HG03469 (cell line): ENCODE data around the gene SCGB1C2.
"Not testable (repeated sequence)": the region's sequence is repeated elsewhere in the genome, so short reads cannot be mapped to it uniquely, and the experiment has no call there.

ENCODE experiments used
- ATAC-seq: cut with Tn5 transposase; IDR thresholded peaks from one replicate; pipeline ENCODE4 v1.9.1; 2021; ENCODE audit warnings: mild to moderate bottlenecking, moderate library complexity, moderate number of reproducible peaks; ENCODE audit not compliant: unreplicated experiment

SCGB1C2 gene

DNA sequence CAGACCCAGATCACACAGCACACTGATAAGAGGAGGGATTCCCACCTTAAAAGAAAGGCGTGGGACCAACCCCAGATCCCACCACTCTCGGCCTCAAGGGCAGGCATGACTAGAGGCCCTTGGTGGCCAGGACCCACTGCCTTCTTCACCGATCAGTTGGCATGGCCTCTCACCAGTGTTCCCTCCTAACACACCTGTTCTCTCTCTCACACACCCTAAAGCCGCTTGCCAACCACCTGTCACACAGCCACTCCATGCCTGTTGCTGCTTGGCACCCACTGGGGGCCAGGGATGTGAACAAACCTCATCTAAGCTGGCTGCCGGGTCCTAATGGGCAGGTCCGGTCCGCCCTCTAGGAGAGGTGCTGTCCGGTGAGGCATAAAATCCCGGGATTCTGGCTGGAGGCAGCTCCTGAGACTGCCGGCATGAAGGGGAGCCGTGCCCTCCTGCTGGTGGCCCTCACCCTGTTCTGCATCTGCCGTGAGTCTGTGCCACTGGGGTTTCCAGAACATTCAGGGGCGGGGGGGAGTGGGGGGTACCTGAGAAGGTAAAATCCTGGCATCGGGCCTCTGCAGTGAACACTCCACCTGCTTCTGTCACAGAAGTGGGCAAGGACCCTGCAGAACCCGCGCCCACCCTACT lies at the start of gene SCGB1C2:
Gene SCGB1C2, plus strand, starts transcription at position 404 of the 642 bp plus-strand sequence. Its CDS starts 22 bp downstream, at position 426.
- ATAC-seq, result not testable (repeated sequence)

DNA sequence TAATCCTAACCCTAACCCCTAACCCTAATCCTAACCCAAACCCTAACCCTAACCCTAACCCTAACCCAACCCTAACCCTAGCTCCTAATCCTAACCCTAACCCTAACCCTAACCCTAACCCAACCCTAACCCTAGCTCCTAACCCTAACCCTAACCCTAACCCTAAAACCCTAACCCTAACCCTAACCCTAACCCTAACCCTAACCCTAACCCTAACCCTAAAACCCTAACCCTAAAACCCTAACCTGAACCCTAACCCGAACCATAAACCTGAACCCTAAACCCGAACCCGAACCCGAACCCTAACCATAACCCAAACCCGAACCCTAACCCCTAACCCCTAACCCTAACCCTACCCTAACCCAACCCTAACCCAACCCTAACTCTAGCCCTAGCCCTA lies 24.3 kb upstream of the SCGB1C2 start:
- ATAC-seq, result not testable (repeated sequence)

DNA sequence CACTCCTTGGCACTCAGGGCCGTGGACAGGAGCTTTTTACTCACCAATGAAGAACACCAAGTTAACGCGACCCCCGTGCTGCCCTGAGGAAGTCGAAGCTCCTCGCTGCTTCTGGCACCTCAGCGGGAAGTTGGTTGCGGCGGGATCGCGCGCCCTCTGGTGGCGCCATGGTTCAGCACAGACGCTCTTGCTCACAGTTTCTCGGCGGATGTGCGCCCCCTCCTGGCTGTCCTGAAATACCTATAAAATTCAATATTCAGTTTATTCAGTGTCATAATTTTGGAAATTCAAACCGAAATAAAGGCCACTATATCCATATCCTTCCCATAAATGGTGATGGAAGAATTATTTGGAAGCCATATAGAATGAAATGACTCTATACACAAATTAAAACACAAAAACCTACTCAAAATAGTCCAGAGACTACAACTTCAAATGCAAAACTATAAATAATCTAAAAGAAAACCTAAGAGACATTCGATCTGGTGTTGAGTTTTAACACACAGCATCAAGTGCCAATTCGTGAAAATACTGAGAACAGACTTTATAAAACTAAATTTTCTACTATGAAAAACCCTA lies 18.9 kb upstream of the SCGB1C2 start:
- not testable (repeated sequence) for ATAC-seq

- ATAC-seq, result not testable (repeated sequence)
Measured at GRCh38 chr17:133932-134331, 3.4 kb upstream of the SCGB1C2 start.

GRCh38 chr17:134332-134785 lies 3.0 kb upstream of the SCGB1C2 start:
- ATAC-seq, result peak; percentile 65

DNA sequence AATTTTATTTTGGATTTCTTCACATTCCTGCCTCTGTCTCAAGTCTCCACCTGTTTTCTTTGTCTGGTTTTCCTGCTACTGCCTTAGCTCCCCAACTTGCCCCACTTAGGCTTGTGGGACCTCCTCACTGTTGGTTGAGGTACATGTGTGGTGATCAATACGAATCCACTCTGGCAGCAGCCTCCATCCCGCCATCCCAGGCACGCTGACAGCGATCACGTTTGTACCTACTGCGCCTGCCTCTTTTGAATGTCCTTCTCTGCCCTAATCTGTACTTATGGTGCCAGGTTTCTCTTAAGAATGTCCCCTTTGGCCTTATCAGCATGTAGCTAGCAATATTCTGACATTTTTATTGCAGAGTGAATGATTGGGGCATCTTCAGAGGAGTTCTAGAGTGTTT lies 2.3 kb upstream of the SCGB1C2 start:
- not testable (repeated sequence) for ATAC-seq

GRCh38 chr17:135895-136294 lies 1.5 kb upstream of the SCGB1C2 start:
- not testable (repeated sequence) for ATAC-seq

- peak; percentile 39 for ATAC-seq
Measured at GRCh38 chr17:136531-136930, 838 bp upstream of the SCGB1C2 start.

GRCh38 chr17:139401-140205 lies 2.2 kb downstream of the SCGB1C2 start:
- not testable (repeated sequence) for ATAC-seq

DNA sequence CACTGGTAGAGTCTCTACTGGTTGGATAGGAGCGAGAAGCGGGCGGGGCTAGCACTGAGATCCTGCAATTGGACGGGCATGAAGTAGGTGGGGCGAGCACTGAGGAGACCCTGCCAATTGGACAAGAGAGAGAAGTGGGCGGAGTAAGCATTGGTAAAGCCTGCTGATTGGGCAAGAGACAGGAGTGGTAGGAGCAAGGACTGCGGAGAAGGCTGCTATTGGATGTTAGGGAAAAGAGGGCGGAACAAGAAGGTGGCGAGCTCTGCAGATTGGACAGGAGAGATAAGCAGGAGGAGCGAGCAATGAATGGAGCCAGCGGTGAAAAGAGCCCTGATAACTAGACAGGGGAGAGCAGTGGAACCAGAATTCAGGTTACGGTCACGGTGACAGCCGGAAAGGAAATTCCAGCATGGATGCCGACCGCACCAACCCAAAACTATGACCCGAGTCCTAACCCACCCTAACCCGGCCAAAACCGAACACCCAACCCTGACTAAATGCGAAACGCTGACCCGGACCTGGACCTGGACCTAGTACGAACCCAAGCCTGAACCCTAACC lies 4.8 kb downstream of the SCGB1C2 start:
- no peak for ATAC-seq

DNA sequence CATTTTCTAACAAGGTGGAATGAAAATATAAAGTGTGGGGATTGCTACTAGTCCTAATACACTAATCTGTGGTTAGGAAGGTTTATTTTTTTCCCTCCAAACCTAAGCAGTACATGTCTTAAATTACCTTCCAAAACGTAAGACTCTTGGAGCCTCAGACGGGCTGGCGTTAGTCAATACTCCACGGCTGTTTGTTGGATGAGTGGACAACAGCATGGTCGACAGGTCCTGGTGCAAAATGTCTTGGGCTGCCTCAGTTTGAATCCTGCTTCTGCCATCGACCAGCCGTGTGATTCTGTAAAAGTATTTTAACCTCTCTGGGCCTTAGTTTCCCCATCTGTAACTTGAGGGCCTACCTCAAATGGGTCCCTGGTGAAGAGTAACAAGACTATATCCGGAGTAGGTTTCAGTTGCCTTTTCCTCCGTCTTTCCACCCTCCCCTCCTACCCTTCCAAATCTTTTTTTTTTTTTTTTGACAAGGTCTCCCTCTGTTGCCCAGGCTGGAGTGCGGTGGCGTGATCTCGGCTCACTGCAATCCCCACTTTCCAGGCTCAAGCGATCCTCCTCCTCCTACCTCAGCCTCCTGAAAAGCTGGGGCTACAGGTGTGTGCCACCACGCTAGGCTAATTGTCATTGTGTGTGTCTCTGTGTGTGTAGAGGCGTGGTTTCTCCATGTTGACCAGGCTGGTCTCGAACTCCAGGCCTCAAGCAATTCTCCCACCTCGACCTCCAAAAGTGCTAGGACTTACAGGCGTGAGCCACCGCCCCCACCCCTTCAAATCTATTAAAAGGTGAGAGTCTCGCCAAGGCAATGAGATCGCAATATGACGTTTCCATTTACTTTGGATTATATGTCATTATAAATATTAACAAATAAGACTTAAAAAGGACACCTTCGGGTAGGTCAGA lies 5.8 kb downstream of the SCGB1C2 start:
- no peak for ATAC-seq

GRCh38 chr17:143785-144281 lies 6.5 kb downstream of the SCGB1C2 start:
- no peak for ATAC-seq

DNA sequence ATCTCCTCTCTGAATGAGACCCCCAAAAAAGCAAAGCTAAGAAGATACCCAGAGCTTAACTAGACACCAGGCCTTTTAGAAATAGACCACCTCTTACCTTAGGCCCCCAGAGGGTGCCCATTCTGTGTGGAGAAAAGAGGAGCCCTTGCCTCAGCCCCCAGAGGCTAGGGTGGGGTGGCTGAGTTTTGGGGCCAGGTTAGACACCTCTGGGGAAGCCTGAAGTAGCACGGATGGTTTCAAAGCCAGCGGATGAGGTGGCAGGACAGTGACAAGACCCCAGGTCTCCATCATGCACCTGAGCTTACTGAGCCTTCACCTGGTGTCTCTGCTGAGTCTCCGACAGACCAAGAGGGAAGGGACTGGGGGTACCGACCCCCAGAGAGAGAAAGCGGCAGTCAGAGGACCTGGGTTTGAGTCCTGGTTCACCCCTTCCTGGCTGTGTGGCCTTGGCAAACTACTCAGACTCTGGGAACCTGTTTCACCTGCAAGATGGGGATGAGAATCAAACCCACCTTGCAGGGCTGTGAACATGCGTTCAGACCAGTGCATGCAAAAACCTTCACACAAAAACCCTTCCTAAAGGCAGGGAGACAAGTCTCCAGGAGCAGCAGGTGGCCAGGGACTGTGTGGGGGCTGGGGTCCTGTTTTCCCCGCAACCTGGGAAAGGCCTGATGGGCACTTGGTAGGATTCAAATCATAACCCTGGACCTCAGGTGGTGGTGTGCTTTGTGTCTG lies 7.7 kb downstream of the SCGB1C2 start:
- no peak for ATAC-seq

- ATAC-seq, result no peak
Measured at GRCh38 chr17:145671-146541, 8.5 kb downstream of the SCGB1C2 start.

DNA sequence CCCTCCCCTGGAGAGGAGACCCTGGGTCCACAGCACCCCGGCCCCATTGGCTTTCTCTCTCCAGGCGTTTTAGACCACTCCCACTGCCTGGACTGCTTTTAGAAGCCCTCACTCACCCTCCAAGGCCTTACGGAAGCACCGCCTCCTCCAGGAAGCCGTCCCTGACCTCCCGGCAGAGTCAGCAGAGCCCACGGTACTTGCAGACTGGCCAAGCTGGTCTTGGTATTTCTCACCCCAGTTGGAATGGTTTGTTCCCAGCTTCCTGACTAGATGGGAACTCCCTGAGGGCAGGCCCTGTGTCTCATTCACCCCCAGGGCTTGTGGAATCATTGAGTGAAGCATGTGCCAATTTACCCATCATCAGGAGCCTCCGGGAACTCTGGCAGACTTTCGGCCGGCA lies 9.2 kb downstream of the SCGB1C2 start:
- ATAC-seq, result no peak

GRCh38 chr17:146983-147761 lies 9.8 kb downstream of the SCGB1C2 start:
- ATAC-seq, result no peak

DNA sequence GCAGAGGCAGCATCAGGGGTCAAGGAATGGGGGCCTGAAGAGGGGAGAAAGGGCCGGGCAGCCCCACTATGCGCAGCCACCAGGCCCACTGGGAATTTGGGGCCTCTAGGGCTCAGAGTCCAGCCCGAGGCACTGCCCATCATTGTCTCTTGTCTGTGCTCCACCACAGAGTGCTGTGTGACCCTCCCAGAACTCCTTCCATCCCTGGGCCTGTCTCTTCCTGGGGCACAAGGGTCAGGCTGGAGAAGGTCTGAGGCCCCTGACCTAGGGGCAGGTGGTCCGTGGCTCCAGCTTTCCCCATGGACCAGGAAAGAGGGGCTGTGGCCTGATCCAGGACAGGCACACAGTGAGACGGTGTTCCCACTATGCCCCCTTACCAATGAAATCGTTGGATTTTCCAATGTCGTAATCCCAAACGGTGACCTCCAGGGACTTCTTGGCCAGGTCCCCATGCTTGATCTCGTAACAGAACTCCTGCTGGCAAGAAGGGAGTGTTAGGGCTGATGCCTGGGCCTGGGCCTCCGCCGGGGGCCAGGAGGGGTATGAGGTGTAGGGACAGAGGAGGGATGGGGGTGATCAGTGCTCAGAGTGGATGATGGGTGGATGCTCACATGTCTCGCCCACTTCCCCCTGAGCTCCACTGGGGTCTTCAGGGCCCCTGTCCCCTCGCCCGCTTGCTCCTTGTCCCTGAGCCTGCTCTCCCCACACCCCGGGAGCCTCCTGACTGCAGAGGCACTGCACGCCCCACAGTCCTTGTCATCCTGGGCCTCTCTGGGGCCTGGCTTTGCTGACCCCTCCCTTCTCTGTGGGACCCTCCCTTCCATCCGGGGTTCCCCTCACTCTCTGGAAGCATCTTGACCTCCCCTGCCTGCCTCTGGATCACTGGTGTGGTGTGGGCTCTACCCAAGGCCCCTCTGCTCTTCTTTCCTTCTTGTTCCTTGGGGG lies 10.7 kb downstream of the SCGB1C2 start:
- no peak for ATAC-seq
